K562 (cell line): ENCODE results near the gene OR8D2. TPM values are rescaled to one million over a fixed set of nuclear protein-coding genes. Genes with fewer than 3 reads are reported as not detected.

Experiments used
- ATAC-seq: fragments of 200-7000 bp; cut with Tn5 transposase; 3 replicates; pipeline ENCODE4 v1.9.1; 2020; ENCODE audit warnings: moderate library complexity
- BruUV-seq: library from RNA; stranded (reverse); fragments of 400-500 nt; replicated peaks from 2 replicates; lab custom pipeline; 2021; lab: Mats Ljungman, UMichigan
- CTCF ChIA-PET: fragments of 300-600 bp; formaldehyde crosslinking; extraction: SDS; loops from one replicate; lab custom pipeline; 2021; ENCODE audit warnings: low intra/inter-chr PET ratio; lab: Yijun Ruan, JAX
- POLR2A ChIA-PET: fragments of 300-600, 350-650 bp; sonication (Branson Sonifier 250); formaldehyde crosslinking; extraction: SDS; loops from one replicate; lab custom pipeline; 2021; ENCODE audit warnings: antibody characterized with exemption, inconsistent platforms; lab: Yijun Ruan, JAX
- DNase-seq, 4 experiments: peaks; one replicate each; pipeline versions ENCODE4 v3.0.0 to v3.0.0-alpha.2; 2011 to 2018; ENCODE audit warnings: low spot score in 3 of 4, mixed read lengths in 3 of 4; ENCODE audit errors: extremely low read depth in 1 of 4
- FAIRE-seq: peaks from 2 replicates; lab custom pipeline; 2011; peaks lifted over from hg19 to GRCh38; lab: Jason Lieb, UNC
- H2AFZ ChIP-seq: 2 replicates; pipeline ENCODE4 v1.6.0; 2011; ENCODE audit warnings: low read depth, low read length, control low read depth, inconsistent platforms
- H3K27ac ChIP-seq: fragments of 200-600 bp; 3 replicates; pipeline ENCODE4 v1.8.0; 2011; ENCODE audit warnings: low read depth, mild to moderate bottlenecking, control low read depth, inconsistent platforms, low read length, moderate library complexity, mixed read lengths; ENCODE audit errors: extremely low read depth
- H3K27me3 ChIP-seq, 2 experiments: fragments of 300-600 bp in 1 of 2; 2 replicates in 1 of 2; 3 replicates in 1 of 2; pipeline versions ENCODE4 v1.6.0 to v1.8.0; 2011; ENCODE audit warnings: inconsistent platforms in 2 of 2, low read length in 2 of 2, mild to moderate bottlenecking in 1 of 2, mixed read lengths in 1 of 2, moderate library complexity in 1 of 2; ENCODE audit not compliant: control insufficient read depth in 2 of 2, insufficient read depth in 2 of 2
- H3K36me3 ChIP-seq: fragments of 300-600 bp; 3 replicates; pipeline ENCODE4 v1.8.0; 2011; ENCODE audit warnings: mild to moderate bottlenecking, low read length, inconsistent platforms; ENCODE audit not compliant: control insufficient read depth, insufficient read depth
- H3K4me1 ChIP-seq, 2 experiments: fragments of 200-600 bp in 1 of 2; replicated peaks in 1 of 2; 2 replicates in 1 of 2; 3 replicates in 1 of 2; pipeline versions ENCODE4 v1.5.1 to v1.8.0; 2011; ENCODE audit warnings: inconsistent platforms in 2 of 2, low read length in 2 of 2, mild to moderate bottlenecking in 1 of 2, mixed read lengths in 1 of 2, moderate library complexity in 1 of 2; ENCODE audit not compliant: control insufficient read depth in 2 of 2, insufficient read depth in 2 of 2
- H3K4me2 ChIP-seq: 2 replicates; pipeline ENCODE4 v1.6.1; 2011; ENCODE audit warnings: low read length, control low read depth, inconsistent platforms, mixed read lengths; ENCODE audit not compliant: insufficient read depth
- H3K4me3 ChIP-seq: fragments of 200-600 bp; sonication (generic), shearing (Covaris generic); 2 replicates; pipeline ENCODE4 v1.5.1; 2016; ENCODE audit warnings: control low read depth, inconsistent platforms
- H3K79me2 ChIP-seq: fragments of 200-600 bp; 3 replicates; pipeline ENCODE4 v1.8.0; 2011; ENCODE audit warnings: low read length, inconsistent platforms; ENCODE audit not compliant: control insufficient read depth, insufficient read depth
- H3K9ac ChIP-seq, 2 experiments: 2 replicates each; pipeline versions ENCODE4 v1.6.0 to v1.6.1; 2011; ENCODE audit warnings: low read depth in 2 of 2, low read length in 2 of 2, control low read depth in 1 of 2, inconsistent platforms in 1 of 2, mild to moderate bottlenecking in 1 of 2, mixed read lengths in 1 of 2; ENCODE audit not compliant: insufficient read depth in 1 of 2
- H3K9me1 ChIP-seq: one replicate; pipeline ENCODE4 v1.6.0; 2011; ENCODE audit warnings: inconsistent platforms, mild to moderate bottlenecking, low read length, moderate library complexity; ENCODE audit not compliant: control insufficient read depth, insufficient read depth
- H3K9me3 ChIP-seq: replicated peaks from 2 replicates; pipeline ENCODE4 v1.5.1; 2011; ENCODE audit warnings: low read depth, low read length, inconsistent platforms; ENCODE audit not compliant: control insufficient read depth, insufficient read depth
- H4K20me1 ChIP-seq: replicated peaks from 2 replicates; pipeline ENCODE4 v1.6.1; 2011; ENCODE audit warnings: low read length, inconsistent platforms, mixed read lengths; ENCODE audit not compliant: control insufficient read depth, insufficient read depth
- KDM4B ChIP-seq, 2 experiments: fragments of 450-650 bp in 1 of 2; sonication (generic) in 1 of 2; IDR thresholded peaks; 2 replicates each; pipeline ENCODE4 v1.6.1; 2016 to 2017; ENCODE audit warnings: borderline replicate concordance in 2 of 2, antibody characterized with exemption in 1 of 2, low read depth in 1 of 2, mild to moderate bottlenecking in 1 of 2
- MEF2A ChIP-seq: IDR thresholded peaks from 2 replicates; pipeline ENCODE4 v1.6.1; 2011; ENCODE audit warnings: low read depth, mild to moderate bottlenecking, low read length, moderate library complexity; ENCODE audit not compliant: control insufficient read depth
- MEIS2 ChIP-seq: fragments of 450-650 bp; IDR thresholded peaks from 2 replicates; pipeline ENCODE4 v1.6.1; 2014; ENCODE audit warnings: mild to moderate bottlenecking; ENCODE audit not compliant: partially characterized antibody
- SRSF9 ChIP-seq: fragments of 200-400 bp; formaldehyde crosslinking; IDR thresholded peaks from 2 replicates; pipeline ENCODE4 v1.6.1; 2017; ENCODE audit warnings: low read depth, low read length, borderline replicate concordance
- WGBS: fragments of 100-300 bp; shearing (Covaris generic); methylation state at CpG from one replicate; pipeline ENCODE4 v1.1.6; 2016; ENCODE audit warnings: low coverage, mixed read lengths; ENCODE audit not compliant: insufficient coverage; ENCODE audit errors: missing lambda C conversion rate; 5-methylcytosine and 5-hydroxymethylcytosine counted together
- in situ Hi-C: fragments of 300-500 bp; cut with MboI; formaldehyde crosslinking; loops from 4 replicates; pipeline ENCODE4 v1.15.0; 2018; ENCODE audit warnings: inconsistent platforms, mixed read lengths
- intact Hi-C: fragments of 100-400 bp; cut with micrococcal nuclease; formaldehyde crosslinking; loops from 2 replicates; pipeline ENCODE4 v1.14.2; 2022
- polyA plus RNA-seq, 8 experiments: library from polyadenylated mRNA; depleted of rRNA in 4 of 8; stranded (reverse) in 5 of 8; unstranded in 3 of 8; fragments of >200 nt; fragmentation: Nextera tagmentation in 2 of 8; fragmentation: Illumina TruSeq in 1 of 8; extraction: Ambion mirVana in 2 of 8; extraction: Trizol in 1 of 8; gene quantifications; 2 replicates each; pipeline versions ENCODE4 v1.2.1 to v1.2.3, GENCODE V29; 2011 to 2014; ENCODE audit warnings: inconsistent platforms in 1 of 8, missing spikeins in 1 of 8
- total RNA-seq, 7 experiments: library from RNA; depleted of rRNA in 6 of 7; stranded (reverse); fragments of >200 nt in 6 of 7; fragmentation: Illumina TruSeq in 2 of 7; extraction: Trizol in 2 of 7; gene quantifications; 2 replicates each; pipeline versions ENCODE4 v1.2.1 to v1.2.3, GENCODE V29; 2011 to 2021; ENCODE audit warnings: low replicate concordance in 1 of 7
- TF ChIP-seq, protein P1 (sequence below), 2 experiments: fragments of 450-650 bp; formaldehyde crosslinking in 1 of 2; IDR thresholded peaks; 2 replicates each; pipeline versions ENCODE4 v1.4.0 to v1.6.1; 2014 to 2020; ENCODE audit warnings: mild to moderate bottlenecking in 2 of 2, borderline replicate concordance in 1 of 2, low read depth in 1 of 2

The OR8D2 gene
- total and polyA plus RNA-seq, 9 of the 15 experiments (the other 6 are each of a cell fraction or from before 2014, with no cell fraction given) = 0.06 to 0.21 TPM; not detected in 7

DNA sequence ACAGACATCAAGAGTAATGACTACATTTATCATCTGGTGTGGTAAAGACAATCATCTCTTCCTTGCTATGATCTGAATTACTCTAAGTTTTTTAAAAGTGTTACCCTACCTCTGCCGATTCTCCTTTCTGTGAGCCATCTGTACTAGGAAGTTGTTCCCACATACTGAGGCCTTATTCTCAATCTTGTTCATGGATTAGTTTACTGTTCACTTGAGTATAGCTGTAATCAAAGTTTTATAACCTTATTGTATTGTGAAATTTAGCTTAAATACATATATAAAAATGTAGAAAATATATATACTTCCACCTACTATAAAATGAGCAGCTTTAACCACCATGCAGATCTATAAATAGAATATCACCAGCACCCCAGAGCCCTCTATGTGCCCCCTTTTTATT, 2.4 kb upstream of the OR8D2 start:
- Histone ChIP-seq H3K9me3 (no peaks in the 10 kb centered on the region), H3K79me2 (no peaks in the 10 kb centered on the region), H3K27ac (no peak overlapping the region), H4K20me1 (no peaks in the 10 kb centered on the region), H2AFZ (no peak overlapping the region), H3K36me3 (no peaks in the 10 kb centered on the region), H3K4me1 (no peaks in the 10 kb centered on the region), H3K4me3 (no peak overlapping the region), H3K9me1 (no peaks in the 10 kb centered on the region), H3K9ac (no peak overlapping the region), H3K4me2 (no peak overlapping the region), H3K27me3 (no peaks in the 10 kb centered on the region)
- no TSS peak for BruUV-seq
- FAIRE-seq (no peak), ATAC-seq (no peak), DNase-seq (no peak)
- TF ChIP-seq KDM4B (IDR thresholded peaks at IDR 0.05; ENCODE audit: borderline replicate concordance in 2 of 2, low read depth in 1 of 2) = no peak
- peak; percentile 36; the same call in 1 of the 2 replicates for TF ChIP-seq MEF2A
- 90% methylated on average over 1 of the region's 1 CpG for WGBS
- intact Hi-C loops = loop anchor here (10.0 kb wide), 1 partner anchor 62 kb away; the partner anchor contains the start of gene OR8B2
- CTCF ChIA-PET = no interaction called here
- POLR2A ChIA-PET = interaction anchor here (1.2 kb wide), 1 partner anchor 17 kb away, joined by 3 read pairs; no protein-coding TSS in a partner anchor
- in situ Hi-C loops = no loop called here

DNA sequence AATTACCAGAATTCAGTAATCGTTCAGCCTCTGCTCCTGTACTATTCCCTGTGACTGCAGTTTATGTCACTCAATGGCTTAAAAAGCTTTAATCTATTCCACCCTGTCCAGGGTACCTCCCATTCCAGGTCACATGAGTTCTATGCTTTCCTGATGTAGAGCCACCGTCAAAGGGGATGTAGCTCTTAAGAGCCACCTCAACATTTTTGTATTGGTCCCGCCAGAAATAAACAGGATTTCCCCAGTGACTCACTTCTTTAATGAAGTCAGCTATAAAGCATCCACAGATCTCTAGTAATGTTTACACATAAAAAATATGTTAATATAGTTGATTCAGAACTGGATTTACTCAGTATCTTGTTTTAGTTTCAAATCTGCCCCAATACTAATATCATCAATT, 4.9 kb downstream of the OR8D2 start:
- no peaks in the 10 kb centered on the region for H3K79me2 ChIP-seq
- no TSS peak for BruUV-seq
- TF ChIP-seq MEIS2 (peak; percentile 12), SRSF9 (no peak)
- TF ChIP-seq, protein P1, sequence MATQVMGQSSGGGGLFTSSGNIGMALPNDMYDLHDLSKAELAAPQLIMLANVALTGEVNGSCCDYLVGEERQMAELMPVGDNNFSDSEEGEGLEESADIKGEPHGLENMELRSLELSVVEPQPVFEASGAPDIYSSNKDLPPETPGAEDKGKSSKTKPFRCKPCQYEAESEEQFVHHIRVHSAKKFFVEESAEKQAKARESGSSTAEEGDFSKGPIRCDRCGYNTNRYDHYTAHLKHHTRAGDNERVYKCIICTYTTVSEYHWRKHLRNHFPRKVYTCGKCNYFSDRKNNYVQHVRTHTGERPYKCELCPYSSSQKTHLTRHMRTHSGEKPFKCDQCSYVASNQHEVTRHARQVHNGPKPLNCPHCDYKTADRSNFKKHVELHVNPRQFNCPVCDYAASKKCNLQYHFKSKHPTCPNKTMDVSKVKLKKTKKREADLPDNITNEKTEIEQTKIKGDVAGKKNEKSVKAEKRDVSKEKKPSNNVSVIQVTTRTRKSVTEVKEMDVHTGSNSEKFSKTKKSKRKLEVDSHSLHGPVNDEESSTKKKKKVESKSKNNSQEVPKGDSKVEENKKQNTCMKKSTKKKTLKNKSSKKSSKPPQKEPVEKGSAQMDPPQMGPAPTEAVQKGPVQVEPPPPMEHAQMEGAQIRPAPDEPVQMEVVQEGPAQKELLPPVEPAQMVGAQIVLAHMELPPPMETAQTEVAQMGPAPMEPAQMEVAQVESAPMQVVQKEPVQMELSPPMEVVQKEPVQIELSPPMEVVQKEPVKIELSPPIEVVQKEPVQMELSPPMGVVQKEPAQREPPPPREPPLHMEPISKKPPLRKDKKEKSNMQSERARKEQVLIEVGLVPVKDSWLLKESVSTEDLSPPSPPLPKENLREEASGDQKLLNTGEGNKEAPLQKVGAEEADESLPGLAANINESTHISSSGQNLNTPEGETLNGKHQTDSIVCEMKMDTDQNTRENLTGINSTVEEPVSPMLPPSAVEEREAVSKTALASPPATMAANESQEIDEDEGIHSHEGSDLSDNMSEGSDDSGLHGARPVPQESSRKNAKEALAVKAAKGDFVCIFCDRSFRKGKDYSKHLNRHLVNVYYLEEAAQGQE (IDR thresholded peaks at IDR 0.05; ENCODE audit: borderline replicate concordance) = 0 out of 2 replicates have a peak, but pooled peaks have one; percentile 11
- TF ChIP-seq, protein P1 (CRISPR knock-in tag; IDR thresholded peaks at IDR 0.05; ENCODE audit: low read depth) = no peak
- ATAC-seq (peak; percentile 53; the same call in 2 of the 3 replicates), DNase-seq (peak in 2 of 4 experiments; percentile 6 to 14), FAIRE-seq (no peak)
- no peaks in the 10 kb centered on the region for H3K36me3 ChIP-seq
- peak overlapping the region; percentile 24; the same call in 1 of the 2 replicates for H3K4me2 ChIP-seq
- intact Hi-C loops (no loop called here), in situ Hi-C loops (no loop called here)
- H3K4me1 ChIP-seq = peaks cover 0 to 6% of the 10 kb centered on the region in 2 experiments; a peak in 2 of 5 replicates
- no peaks in the 10 kb centered on the region for H3K27me3 ChIP-seq
- H3K9me3 ChIP-seq = no peaks in the 10 kb centered on the region
- H3K4me3 ChIP-seq = no peak overlapping the region
- 16% methylated on average over 3 of the region's 3 CpGs for WGBS
- ChIA-PET POLR2A (interaction anchor here (0.6 kb wide), 1 partner anchor 22 kb away, joined by 4 read pairs; no protein-coding TSS in a partner anchor), CTCF (no interaction called here)
- H2AFZ ChIP-seq = no peak overlapping the region
- no peaks in the 10 kb centered on the region for H4K20me1 ChIP-seq
- no peak overlapping the region for H3K27ac ChIP-seq
- H3K9me1 ChIP-seq = no peaks in the 10 kb centered on the region
- no peak overlapping the region for H3K9ac ChIP-seq
